HUDEP-2 (cell line): ENCODE data around the gene KCNS1.
A peak's percentile ranks its signal among the peaks of the same experiment; 100 is the strongest.
"Not testable (repeated sequence)": the region's sequence is repeated elsewhere in the genome, so short reads cannot be mapped to it uniquely, and the experiment has no call there.

Source experiments
- DNase-seq, 76 experiments: peaks; one replicate each; lab custom pipeline; 2025; ENCODE audit not compliant: unreplicated experiment in 76 of 76; lab: John Stamatoyannopoulos, UW

The KCNS1 gene

GRCh38 chr20:45100563-45101245 is at the start of gene KCNS1:
KCNS1 (minus strand) TSS chr20:45101127; CDS start chr20:45099236, 1,891 bp downstream.
- peak in 2 of 76 experiments; percentile 5 to 8 for DNase-seq

GRCh38 chr20:45149062-45149461 is 48.1 kb upstream of the KCNS1 start:
- DNase-seq, result no peak

GRCh38 chr20:45140836-45141235 is 39.9 kb upstream of the KCNS1 start:
- no peak for DNase-seq

- DNase-seq, result not testable (repeated sequence)
Measured at GRCh38 chr20:45139733-45140375, 38.9 kb upstream of the KCNS1 start.

GRCh38 chr20:45138561-45139300 is 37.8 kb upstream of the KCNS1 start:
- peak in 66 of 76 experiments; percentile 2 to 79 (median 49) for DNase-seq

- no peak for DNase-seq
Measured at GRCh38 chr20:45136911-45137310, 36.0 kb upstream of the KCNS1 start.

GRCh38 chr20:45128099-45128498 is 27.2 kb upstream of the KCNS1 start:
- DNase-seq, result no peak

- DNase-seq, result no peak
Measured at GRCh38 chr20:45124365-45124764, 23.4 kb upstream of the KCNS1 start, which contains the start of gene WFDC12. WFDC12 (minus strand) TSS chr20:45124465; CDS start chr20:45124447, 18 bp downstream.

- no peak for DNase-seq
Measured at GRCh38 chr20:45121388-45121787, 20.5 kb upstream of the KCNS1 start.

- DNase-seq, result no peak
Measured at GRCh38 chr20:45119556-45120266, 18.8 kb upstream of the KCNS1 start.

- no peak for DNase-seq
Measured at GRCh38 chr20:45118028-45118427, 17.1 kb upstream of the KCNS1 start.

GRCh38 chr20:45117581-45117980 is 16.7 kb upstream of the KCNS1 start:
- peak in 45 of 76 experiments; percentile 3 to 64 (median 34) for DNase-seq

GRCh38 chr20:45115829-45116228 is 14.9 kb upstream of the KCNS1 start:
- DNase-seq, result no peak

- DNase-seq, result no peak
Measured at GRCh38 chr20:45115386-45115774, 14.5 kb upstream of the KCNS1 start.

- no peak for DNase-seq
Measured at GRCh38 chr20:45114465-45115385, 13.8 kb upstream of the KCNS1 start, which contains the start of gene WFDC5. WFDC5 (minus strand) TSS chr20:45115174; CDS start chr20:45115083, 91 bp downstream.

- no peak for DNase-seq
Measured at GRCh38 chr20:45113865-45114264, 12.9 kb upstream of the KCNS1 start.

GRCh38 chr20:45112754-45113153 is 11.8 kb upstream of the KCNS1 start:
- no peak for DNase-seq

- peak in 2 of 76 experiments; percentile 3 to 7 for DNase-seq
Measured at GRCh38 chr20:45111799-45112471, 11.0 kb upstream of the KCNS1 start.

GRCh38 chr20:45111285-45111684 is 10.4 kb upstream of the KCNS1 start:
- no peak for DNase-seq
